Stimulated activated CD8-positive, alpha-beta memory T cell treated with anti-CD3 and anti-CD28 coated beads, Interleukin-12 subunit alpha, Interleukin-12 subunit beta, amount 100 ng/mL, for 24 hours (primary cell): ENCODE data around the gene KAT6B.
"Not testable (repeated sequence)": the region's sequence is repeated elsewhere in the genome, so short reads cannot be mapped to it uniquely, and the experiment has no call there.

Source experiments
- DNase-seq: peaks from one replicate; pipeline ENCODE4 v3.0.0-alpha.2; 2020; ENCODE audit errors: extremely low read depth

The KAT6B gene

DNA sequence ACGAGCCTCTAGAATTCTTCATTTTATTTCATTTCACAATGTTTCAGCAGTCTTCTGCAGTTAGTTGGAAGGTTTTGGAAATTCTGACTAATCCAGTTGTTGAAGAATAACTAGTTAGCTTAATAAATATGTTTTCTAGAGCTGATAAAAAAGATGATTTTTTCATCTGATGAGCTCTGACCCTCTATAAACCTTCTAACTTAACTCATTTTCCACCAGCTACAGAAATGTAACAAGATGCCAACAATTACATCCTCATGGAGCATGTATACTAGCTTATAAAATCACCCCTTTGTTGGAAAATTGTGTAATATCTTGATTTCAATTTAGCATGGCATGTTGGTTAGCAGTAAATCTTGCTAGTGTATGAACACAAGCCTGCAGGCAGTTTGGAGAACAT lies 33.1 kb downstream of the KAT6B start:
- DNase-seq = no peak

DNA sequence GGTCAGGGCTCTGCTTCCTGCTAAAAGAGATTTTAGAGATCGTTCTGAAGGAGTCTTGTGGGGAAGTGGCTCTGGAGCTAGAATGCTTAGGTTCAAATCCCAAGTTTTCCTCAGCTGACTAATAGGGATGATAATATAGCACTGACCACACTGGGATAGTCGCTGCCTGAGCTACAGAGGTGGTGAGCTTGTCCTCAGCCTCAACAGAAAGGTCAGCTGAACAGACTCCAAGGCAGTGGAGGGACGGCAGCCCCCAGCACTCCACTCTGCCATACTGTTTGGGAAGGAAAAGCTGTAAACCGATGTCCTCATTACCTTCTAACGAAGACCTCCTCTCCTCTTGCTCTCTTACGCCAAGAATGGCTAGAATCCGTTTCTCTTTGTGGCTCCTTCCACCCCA lies 36.2 kb downstream of the KAT6B start:
- DNase-seq = no peak

DNA sequence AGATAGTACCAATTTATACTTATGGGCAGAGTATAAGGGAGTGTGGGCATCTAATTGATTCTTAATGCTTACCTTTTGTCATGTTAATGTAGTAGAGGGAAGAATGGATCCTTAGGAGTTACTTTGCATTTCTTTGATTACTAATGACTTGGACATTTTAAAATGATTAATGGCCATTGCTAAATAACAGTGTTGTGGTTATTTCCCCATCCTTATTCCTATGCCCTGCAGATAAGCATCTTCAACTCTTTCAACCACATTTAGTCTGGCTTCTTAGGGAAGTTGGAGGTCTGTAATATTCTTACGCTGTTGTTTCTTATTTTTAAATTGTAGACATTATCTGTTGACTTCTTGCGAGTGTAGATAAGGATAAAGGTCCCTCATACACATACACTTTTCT lies 37.2 kb downstream of the KAT6B start:
- DNase-seq = no peak

DNA sequence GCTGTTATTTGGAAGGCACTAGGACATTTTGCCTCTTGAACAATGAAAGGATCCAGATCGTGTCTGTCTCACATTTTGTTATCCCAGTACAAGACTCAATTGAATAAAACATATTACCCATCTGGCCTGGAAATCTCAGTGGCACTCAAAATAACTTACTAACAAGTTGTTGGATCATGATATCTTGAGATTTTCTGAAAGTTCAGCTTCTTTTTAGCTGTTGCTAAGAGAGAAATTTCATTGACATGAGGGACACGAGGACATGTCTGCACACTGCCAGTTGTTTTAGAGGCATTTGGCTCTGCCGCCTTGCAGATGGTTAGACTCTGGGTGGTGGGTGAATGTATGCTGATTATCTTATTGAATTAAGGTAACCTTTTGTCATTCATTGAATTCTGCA lies 41.0 kb downstream of the KAT6B start:
- DNase-seq = no peak

DNA sequence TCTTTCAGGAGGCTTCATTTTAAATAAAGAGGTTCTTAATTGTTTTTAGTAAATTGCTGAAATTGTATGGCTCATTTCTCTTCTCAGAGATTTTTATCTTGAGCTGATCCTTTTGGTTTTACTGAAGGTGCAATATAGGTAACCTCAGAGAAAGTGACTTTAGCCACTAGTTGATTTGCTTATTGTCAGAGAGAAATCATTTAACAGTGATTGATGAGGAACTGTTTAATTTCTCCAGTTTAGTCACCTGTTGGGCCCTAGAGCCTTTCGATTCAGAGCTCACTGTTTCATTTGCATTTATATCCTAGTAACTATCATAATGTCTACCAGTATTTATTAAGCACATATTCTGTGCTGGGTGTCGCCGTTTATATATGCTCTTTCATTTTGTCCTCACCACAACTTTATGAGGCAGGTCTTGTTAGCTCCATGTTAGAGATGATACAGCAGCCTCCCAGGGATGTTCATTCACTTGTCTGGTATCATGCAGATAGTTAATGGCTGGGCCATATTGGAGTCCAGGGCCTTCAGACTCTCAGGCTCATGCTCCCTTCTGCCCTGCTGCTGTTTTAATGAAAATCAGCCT lies 42.1 kb downstream of the KAT6B start:
- DNase-seq = no peak

DNA sequence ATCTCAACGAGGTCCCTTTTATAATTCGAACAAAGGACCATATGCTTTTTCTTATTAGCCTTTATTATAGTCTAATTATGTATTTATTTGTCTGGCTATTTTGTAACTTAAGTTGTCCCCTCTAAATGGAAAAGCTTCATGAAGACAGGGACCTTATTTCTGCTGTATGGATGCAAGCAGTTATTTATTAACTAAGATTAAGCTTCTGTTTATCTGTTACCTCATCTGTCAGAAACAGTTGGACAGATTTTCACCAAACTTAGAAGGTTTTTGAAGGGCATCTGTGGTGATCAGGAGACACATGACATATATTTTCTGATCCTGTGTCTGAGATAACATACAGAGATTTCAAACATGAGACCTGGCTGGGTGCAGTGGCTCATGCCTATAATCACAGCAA lies 43.2 kb downstream of the KAT6B start:
- no peak for DNase-seq

DNA sequence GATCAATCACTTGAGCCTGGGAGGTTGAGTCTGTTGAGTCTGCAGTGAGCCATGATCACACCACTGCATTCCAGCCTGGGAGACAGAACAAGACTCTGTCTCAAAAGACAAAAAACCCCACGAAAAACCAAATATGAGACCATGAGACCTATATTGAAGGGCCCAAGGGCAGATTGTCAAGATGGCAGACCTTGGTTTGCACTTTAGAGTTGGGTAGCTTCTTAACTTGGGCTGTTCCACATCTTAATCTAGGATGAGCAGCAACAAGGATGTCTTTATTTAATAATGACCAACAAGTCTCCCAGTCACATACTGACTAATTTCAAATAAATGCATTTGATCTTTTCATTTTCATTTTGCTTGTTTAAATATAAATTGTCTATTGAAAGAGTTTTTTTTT lies 43.8 kb downstream of the KAT6B start:
- no peak for DNase-seq

DNA sequence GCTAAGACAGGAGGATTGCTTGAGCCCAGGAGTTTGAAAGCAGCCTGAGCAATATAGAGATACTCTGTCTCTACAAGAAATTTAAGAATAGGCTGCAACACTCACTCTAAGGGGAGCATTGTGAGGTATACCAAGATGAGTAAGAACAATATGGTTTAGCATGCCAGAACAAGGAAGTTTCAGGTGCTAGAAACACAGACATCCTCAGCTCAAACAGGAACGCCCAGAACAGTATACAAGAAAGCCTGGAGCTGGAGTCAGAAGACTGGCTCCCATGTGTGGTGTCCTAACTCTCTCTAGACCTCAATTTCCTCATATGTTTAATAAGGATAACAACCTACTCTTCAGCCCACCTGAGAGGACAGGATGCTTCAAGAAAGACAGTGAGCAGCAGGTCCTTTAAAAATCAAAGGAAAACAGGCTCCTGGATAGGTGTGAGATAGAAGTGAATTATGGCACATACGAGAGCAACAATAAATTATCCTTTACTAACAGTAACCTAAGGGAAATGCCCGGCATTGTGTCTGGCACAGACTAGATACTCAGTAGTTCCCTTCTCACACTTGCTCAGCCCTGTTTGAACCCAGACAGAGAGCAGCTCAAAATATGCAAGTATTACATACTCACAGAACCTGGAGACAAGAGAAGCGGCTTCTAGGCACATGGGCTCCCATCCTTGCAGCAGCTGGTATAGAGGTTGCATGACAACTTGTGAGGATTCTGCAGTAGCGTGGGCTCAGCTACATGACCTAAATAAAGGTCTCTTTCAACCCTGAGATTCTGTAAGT lies 45.4 kb downstream of the KAT6B start:
- DNase-seq = no peak

DNA sequence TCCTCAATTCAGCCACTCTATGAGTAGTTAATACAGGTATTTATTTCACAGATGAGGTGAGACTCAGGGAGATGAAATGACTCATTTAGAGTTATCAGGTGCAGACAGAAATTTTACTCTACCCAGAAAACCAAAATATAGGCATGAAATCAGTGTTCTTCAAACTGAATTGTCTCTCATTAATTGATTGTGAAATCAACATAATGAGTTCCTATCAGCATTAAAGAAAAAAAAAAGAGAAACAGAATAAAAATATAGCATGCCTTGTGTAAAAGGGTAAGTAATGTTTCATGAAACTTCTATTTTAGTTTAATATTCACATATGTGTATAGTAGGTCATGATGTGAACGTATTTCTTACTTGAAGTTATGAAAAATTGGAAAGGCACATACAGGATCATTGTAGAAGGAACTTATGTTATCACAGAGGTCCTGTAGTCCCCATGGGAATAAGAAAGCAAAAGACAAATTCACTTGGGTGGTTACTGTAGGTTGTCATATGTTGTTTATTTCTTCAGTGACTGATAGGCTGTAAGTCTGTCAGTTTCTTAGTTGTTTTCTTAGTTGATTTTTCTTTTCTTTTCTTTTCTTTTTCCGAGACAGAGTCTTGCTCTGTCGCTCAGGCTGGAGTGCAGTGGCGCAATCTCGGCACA lies 47.5 kb downstream of the KAT6B start:
- DNase-seq = no peak

DNA sequence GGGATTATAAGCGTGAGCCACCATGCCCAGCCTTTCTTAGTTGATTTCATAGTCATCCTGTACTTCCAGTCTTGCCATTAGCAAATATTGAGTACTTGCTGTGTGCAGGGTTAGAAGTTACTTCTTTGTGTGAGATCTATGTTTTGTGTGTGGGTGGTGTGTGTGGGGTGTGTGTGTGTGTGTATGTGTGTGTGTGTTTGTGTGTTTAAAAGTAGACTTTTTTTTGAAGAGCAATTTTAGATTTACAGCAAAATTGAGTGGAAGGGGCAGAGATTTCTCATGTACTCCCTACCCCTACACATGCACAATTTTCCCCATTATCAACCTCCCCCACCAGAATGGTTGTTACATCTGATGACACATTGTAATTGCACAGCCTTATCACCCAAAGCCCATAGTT lies 48.2 kb downstream of the KAT6B start:
- DNase-seq = no peak

DNA sequence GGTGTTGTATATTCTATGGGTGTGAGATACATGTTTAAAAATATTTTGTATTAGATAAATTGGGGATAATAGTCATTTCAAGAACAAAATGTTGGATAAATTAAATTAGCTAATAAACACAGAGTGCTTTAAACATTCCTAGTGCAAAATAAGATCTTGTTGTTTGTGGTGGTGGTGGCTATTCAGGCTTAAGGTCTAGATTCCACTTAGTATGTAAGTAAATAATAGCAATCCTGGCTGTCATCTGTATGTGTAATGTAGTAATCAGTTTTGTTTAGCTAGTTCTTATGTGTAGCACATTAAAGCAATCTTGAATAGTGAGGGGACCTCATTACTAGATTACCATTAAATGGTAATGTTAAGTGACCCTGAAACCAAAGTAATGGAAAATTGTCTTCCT lies 48.7 kb downstream of the KAT6B start:
- DNase-seq = no peak

DNA sequence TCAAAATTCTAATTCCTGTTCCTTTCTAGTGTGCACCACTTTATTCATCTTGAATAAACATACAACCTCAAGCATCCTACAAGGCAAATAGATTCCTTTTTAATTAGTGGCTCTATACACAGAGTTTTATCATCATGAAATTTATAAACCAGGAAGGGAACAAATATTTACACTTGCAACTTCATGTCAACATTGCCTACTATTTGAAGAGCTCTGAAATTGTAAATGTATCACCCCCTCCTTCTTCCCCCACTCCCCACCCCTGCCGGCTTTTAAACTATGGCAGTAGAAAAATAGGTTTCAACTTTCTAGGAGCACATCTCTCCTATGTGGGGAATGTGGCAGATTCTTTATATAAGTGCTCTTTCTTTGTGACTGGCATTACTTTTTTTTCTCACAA lies 49.6 kb downstream of the KAT6B start:
- DNase-seq = no peak

DNA sequence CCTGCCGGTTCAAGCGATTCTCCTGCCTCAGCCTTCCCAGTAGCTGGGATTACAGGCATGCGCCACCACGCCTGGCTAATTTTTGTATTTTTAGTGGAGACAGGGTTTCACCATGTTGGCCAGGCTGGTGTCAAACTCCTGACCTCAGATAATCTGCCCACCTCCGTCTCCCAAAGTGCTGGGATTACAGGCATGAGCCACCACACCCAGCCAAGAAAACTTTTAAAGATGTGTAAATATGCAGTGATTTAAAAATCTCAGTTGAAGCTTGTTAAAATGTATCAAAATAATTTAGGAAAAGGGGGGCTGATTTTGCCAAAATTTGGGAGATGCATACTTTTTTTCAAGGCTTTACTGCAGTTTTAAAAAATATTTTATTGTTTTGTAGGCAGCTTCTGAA lies 50.7 kb downstream of the KAT6B start:
- not testable (repeated sequence) for DNase-seq

DNA sequence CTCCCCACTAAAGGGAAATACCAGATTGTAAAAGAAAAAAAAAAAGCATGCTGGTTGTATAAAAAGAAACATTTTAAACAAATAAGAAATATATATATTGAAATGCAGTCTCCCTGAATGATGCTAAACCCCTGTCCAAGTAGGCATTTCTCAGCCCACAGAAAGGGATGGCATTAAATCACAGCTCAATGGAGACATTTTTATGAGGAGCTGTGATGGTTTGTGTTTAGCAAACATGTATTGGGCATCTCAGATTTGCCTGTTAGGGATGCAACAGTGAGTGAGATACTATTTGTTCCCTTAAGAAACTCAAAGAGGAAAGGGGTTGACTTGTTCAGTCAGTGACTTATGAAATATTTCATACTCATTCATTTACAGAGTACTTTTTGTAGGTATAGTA lies 51.5 kb downstream of the KAT6B start:
- no peak for DNase-seq

DNA sequence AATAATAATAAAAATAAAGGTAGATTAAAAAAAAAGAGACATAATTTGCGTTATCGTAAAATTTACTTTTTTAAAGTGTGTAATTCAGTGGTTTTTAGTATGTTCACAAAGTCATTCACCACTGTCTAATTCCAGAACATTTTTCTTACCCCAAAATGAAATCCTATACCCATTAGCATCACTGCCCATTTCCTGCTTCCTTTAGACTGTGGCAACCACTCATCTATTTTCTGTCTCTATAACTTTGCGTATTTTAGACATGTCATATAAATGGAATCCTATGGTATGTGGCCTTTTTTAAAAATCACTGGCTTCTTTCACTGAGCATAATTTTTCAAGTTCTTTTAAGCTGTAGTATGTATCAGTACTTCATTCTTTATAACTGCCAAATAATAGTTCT lies 53.6 kb downstream of the KAT6B start:
- DNase-seq = no peak

DNA sequence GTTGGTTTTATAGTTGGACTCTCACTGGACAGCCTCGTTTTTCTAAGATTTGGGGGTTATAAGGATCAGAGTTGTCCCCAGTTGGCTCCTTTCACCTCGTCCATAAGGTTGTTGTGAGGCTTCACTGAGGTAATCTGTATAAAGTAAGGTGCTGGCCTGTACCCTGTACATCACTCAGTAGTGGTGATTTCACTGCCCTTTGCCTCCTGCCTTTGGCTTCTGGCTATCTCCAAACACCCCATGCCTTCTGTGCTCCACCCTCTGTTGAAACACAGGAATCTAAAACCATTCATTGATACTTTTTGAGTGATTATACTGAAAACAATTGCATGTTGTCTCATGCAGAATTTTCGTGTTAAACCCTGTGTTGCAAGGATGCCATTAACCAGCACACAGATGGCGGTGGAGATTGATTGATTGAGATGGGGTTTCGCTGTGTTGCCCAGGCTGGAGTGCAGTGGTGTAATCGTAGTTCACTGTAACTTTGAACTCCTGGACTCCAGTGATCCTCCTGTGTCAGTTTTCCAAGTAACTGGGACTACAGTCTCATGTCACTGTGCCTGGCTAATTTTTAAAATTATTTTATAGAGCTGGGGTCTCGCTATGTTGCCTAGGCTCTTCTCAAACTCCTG lies 55.0 kb downstream of the KAT6B start:
- no peak for DNase-seq

DNA sequence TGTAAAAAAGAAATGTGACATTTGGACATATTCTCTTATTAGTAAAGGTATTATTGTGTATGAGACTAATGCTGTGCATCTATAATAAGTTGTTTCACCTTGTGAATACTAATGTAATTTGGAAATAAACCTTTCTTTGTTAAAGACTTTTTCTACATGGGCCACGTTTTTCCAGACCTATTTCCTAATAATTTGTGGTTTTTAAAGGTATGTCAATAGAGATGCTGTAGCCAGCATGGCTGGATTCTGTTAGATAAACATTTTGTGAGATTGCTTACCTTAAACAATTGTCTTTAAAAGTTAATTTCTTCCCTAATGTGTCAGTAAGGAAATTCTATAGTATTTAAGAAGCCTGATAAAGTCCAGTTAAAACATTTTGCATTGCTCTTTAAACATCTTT lies 56.0 kb downstream of the KAT6B start:
- no peak for DNase-seq

DNA sequence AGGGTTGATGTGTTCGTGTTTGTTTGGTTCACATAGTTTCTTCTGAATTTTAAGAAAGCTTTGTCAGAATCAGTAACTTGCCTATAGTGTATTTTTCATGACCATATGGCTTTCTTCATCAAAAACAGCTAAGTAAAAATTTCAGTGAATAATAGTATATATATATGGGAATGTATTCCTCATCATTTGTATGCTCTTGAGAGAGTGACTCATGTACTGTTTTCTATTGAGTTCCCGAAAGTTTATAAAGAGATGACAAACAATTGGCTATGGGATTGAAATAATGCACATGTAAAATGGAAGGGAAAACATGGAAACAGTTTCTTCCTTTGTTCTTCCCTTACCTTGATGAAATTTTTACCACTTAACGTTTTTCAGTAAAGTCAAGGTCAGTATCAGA lies 56.4 kb downstream of the KAT6B start:
- no peak for DNase-seq

DNA sequence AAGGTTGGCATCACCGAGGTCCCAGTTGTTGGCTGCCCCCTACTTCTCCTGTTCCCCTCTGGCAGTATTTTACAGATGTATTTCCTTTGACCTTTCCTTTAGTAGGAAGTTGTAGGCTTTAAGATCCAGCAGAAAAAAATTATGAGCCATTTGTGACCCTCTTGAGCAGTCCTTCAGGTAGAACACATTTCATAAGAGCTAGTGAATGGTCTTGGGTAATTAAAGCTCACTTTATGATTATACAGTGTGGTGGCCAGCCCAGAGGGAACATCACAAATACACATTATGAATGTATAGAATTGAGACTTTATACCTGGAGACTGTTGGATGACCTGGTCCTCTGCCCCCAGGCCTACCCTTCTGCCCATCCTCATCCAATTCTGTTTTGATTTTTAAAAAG lies 57.0 kb downstream of the KAT6B start:
- DNase-seq = no peak

DNA sequence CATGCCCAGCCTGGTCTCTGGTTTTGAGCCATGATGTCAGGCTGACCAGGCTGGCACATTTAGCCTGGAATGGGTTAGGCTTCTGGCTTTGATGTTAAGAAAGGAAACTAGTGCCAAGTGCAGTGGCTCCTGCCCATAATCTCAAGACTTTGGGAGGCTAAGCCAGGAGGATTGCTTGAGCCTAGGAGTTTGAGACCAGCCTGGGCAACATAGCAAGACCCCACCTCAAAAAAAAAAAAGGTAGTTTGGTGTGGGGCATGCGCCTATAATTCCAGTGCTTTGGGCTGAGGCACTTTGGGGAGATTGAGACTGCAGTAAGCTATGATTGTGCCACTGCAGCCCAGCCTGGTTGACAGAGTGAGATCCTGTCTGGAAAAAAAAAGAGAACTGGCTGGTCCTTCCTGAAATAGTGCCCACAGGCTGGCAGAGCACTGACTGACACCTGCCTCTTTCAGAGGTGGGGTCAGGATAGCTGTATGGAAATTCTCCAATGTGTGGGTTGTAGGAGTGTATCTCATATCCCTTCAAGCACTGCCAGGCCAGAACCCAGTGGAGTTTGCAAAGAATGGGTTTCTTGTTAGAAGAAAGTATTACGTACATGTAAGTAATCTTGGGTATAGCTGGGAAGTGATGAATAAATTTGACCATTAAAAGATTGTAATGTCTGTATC lies 61.3 kb downstream of the KAT6B start:
- DNase-seq = no peak

DNA sequence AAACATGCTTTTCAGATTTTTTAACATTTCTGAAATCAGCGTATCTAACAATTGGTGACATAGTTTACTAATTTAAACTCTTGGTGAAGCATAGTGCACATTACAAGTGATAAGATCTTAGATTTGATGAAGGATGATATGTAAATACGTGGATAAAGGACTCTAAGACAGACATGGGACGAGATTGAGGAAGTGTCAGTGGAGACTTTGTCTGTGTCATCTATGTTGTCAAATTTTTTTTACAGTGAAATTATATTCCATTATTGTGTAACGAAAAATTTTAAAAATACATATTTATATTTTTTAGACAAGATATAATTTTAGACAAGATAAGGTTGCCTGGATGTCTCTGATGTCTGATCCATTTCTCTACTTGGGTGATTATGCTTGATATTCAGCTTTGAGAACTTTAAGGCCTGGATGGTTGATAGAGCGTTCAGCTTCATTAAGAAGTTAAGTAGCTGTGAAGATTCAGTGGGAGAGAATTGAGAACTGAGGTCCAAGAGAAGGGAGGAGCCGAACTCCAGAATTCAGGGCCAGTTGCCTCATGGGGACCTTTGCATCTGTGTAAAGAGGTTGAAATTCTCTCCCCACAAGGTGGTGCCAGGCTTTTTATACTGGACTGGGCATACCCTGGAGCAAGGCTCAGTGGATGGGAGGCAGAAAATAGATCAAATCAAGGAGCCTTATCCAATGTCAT lies 62.7 kb downstream of the KAT6B start:
- DNase-seq = no peak

DNA sequence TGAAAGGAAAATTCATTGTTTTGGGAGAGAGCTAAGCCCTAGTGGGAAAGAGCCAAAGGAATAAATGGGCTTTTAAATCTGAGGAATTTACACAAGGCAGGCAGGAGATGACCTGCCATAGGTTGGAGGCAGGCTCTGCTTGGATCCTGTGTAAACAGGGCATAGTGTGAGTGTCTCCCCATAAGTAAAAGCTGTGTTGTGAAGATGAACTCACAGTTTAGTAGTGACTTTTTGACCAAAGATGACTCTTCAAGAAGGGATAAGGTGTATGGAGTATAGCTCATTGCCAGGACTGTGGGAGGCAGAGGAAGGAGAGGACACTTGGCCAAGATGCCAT lies 63.2 kb downstream of the KAT6B start:
- DNase-seq = no peak
